ENCODE data around the gene CARMIL3. TPM values are rescaled to one million over a fixed set of nuclear protein-coding genes. Genes with fewer than 3 reads are reported as not detected.

The CARMIL3 gene
- total RNA-seq, 1 donor from 2014 or later = 0.06 TPM

- no peak for DNase-seq (ENCODE audit: extremely low read depth, low read depth, low spot score)
Observed at GRCh38 chr14:24060443-24060842, 8.6 kb downstream of the CARMIL3 start.

DNA sequence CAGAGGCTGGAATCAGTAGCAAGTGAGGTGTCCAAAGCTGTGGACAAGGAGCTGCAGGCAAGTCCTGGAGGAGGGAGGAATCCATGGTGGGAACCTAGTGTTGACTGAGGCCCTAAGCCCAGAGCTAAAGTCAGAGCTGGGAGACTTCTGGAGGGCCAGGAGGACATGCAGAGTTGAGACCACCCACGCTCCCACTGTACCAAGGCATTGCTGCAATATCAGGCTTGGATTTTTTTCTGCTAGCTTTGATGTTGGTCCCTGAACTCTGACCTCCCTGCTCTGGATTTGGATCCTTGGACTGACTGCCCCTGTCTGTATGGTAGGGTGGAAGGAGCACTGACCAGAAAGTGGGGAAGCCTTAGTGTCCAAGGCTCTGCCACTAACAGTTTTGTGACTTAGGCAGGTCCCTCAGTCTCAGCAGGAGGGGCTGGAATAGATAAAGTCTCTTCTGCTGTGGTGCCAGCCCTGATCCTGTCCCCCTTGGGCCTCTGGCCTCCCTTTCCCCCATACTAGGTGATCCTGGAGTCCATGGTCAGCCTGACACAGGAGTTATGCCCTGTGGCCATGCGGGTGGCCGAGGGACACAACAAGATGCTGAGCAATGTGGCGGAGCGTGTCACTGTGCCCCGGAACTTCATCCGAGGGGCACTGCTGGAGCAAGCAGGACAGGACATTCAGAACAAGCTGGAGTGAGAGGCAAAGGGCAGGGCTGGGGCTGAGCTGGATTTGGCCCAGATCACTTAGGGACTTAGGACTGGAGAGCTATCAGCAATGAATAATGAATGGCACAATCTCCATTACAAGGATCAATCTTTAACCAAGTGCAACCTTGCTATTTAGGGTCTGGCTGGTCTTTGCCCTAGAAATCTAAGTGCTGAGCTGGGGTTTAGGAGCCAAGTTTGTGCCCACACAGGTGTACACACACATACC, 9.4 kb downstream of the CARMIL3 start:
- no peak for DNase-seq (ENCODE audit: extremely low read depth, low read depth, low spot score)

- DNase-seq (ENCODE audit: extremely low read depth, low read depth, low spot score) = no peak
Observed at GRCh38 chr14:24062216-24062980, 10.6 kb downstream of the CARMIL3 start.

GRCh38 chr14:24063263-24063836, 11.5 kb downstream of the CARMIL3 start:
- no peak for DNase-seq (ENCODE audit: extremely low read depth, low read depth, low spot score)

DNA sequence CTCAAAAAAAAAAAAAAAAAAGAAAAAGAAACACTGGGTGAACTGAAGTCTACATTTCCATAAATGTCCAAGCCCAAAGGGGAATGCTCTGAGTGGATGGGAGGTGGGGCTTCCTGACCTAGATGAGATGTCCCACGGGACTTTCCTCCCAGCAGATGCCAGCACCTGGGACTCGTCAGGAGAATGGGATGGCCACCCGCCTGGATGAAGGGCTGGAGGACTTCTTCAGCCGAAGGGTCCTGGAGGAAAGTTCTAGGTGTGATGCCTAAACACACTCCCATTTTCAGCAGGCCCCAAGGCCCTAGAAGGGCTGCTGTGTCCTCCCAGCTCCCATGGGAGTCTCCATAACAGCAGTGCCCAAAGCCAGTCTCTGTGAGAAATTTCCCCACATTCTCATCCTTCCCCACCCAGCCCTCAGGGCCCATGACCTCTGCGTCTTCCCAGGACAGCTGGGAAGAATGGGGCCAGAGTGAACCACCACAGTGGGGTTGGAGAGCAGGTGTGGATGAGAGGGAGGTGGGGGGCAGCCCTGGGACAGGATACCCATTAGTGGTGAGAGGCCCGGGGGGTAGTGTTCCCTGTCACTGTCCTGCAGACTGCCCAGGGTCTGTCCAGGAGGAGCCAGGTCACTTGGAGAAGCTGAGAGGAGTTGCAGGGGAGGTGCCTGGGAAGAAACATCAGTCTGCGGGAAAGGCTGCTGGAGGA, 12.4 kb downstream of the CARMIL3 start:
- no peak for DNase-seq (ENCODE audit: extremely low read depth, low read depth, low spot score)

- DNase-seq (ENCODE audit: extremely low read depth, low read depth, low spot score) = no peak
Observed at GRCh38 chr14:24064856-24065255, 13.0 kb downstream of the CARMIL3 start.

DNA sequence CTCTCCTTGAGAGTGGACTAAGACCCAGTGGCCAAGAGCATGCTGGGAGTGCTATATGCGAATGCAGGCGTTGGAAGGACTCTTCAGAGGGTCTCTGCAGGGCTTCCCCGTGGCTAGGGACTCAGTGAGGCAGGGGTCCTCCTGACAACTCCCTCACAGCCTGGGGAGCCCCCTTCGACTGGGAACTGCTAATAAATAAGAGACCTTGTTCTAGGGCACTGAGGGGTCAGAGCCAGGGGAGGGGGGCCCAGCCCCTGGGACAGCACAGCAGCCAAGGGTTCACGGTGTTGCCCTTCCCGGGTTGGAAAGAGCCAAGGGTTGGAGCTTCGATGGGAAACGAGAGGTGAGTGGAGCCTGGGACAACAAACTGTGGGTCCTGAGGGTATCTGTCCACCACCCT, 13.6 kb downstream of the CARMIL3 start:
- DNase-seq (ENCODE audit: extremely low read depth, low read depth, low spot score) = no peak

DNA sequence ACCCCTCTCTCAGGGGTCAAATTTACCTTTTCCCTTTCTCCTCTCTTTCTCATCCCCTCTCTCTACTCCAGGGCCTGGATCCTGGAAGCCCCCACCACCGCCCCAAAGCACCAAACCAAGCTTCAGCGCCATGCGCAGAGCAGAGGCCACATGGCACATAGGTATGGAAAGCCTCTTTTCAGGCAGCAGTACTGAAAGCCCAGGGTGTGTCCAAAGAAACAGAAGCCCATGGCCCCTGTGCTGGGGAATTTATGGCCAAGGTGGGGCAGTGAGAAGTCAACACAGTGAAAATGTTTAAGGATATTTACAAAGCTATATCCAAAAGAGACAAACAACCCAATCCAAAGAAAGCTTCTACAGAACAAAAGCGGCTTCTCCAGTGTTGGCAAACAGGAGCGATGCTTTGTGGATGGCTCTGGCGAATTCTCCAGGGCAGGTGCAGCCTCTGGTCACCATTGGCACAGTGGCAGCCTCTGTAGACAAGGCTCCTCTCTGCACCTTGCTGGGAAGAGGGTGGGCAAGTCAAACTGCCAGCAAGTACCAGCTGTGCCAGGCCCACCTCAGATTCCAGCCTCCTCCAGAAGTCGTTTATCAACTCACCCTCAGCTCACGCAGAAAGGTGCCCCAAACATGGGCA, 14.8 kb downstream of the CARMIL3 start:
- no peak for DNase-seq (ENCODE audit: extremely low read depth, low read depth, low spot score)

- DNase-seq (ENCODE audit: extremely low read depth, low read depth, low spot score) = no peak
Observed at GRCh38 chr14:24067133-24068082, 15.6 kb downstream of the CARMIL3 start.

- DNase-seq (ENCODE audit: extremely low read depth, low read depth, low spot score) = no peak
Observed at GRCh38 chr14:24068711-24069410, 17.1 kb downstream of the CARMIL3 start.

DNA sequence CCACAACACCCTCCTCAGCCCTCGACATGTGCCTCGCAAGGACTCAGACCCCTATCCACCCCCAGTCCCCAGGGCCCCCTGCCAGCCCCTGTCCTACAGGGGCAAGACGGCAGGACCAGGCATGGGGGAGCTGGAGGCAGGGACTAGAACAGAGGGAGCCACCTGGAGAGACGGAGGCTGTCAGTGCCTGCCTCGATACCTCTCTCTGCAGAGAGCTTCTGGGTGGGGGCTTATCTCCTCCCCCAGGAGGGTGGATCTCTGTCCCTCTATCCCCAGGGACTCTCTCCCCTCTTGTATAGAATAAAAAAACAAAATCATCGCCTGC, 17.6 kb downstream of the CARMIL3 start:
- DNase-seq (ENCODE audit: extremely low read depth, low read depth, low spot score) = no peak

- no peak for DNase-seq (ENCODE audit: extremely low read depth, low read depth, low spot score)
Observed at GRCh38 chr14:24070285-24071143, 18.7 kb downstream of the CARMIL3 start.

DNA sequence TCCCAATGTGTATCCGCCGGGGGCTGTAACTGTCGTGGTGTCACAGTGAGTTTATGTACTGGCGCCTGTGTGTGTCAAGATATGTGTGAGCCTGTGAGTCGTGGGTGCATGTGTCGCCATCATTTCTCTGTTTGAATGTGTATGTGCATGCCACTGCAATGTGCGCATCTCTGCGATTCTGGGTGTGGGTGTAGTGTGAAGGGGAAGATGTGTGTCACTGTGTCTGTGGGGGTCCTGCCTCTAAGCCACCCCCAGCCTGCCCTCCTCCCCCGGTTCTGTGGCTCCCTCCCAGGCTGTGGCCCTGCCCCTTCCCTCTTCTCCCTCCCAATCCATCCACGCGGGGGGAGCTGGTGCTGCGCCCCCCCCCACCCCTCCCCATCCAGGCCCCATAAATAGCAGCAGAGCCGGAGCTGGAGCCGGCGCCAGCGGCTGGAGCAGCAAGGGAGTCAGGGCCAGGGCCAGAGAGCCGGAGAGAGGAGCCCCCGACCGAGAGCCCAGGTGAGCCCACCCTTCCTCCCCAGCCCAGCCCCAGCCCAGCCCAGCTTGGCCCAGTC, 19.4 kb downstream of the CARMIL3 start, which contains the start of gene CPNE6:
CPNE6 (plus strand) TSS at position 419 of the 554 bp plus-strand sequence. CDS start 1,375 bp downstream, outside the sequence.
- DNase-seq (ENCODE audit: extremely low read depth, low read depth, low spot score) = no peak

- DNase-seq (ENCODE audit: extremely low read depth, low read depth, low spot score) = no peak
Observed at GRCh38 chr14:24071836-24072430, 20.1 kb downstream of the CARMIL3 start.

GRCh38 chr14:24072436-24072835, 20.6 kb downstream of the CARMIL3 start:
- no peak for DNase-seq (ENCODE audit: extremely low read depth, low read depth, low spot score)

DNA sequence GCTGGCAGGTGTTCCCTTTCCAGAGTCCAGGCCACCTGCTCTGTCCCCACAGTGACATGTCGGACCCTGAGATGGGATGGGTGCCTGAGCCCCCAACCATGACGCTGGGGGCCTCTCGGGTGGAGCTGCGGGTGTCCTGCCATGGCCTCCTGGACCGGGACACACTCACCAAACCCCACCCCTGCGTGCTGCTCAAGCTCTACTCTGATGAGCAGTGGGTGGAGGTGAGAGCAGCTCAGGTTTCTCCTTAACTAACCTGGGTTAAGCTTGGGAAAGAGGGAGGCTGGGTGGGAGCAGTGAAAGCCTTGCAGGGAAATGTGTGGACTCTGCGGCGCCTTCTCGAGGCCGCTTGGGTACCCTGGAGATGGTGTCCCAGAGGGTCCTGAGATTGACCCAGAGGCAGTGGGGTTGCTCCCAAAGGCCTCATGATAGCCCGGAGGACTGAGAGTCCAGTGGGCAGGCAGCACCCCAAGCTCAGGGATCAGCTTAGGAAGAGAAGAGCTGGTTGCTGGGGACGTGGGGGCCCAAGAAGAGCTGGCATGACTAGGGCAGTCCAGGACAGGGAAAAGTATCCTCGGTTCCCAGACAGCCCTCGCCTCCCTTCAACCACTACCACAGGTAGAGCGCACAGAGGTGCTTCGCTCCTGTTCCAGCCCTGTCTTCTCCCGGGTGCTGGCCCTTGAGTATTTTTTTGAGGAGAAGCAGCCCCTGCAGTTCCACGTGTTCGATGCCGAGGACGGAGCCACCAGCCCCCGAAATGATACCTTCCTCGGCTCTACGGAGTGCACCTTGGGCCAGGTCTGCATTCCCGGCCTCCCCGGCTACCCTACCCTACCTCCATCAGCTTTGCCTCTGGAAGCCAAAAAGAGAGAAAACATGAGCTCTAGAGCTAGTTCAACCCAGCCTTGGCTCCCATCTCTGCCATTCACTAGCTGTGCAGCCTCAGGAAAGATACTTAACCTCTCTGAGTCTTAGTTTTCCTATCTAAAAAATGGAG, 21.4 kb downstream of the CARMIL3 start:
- DNase-seq (ENCODE audit: extremely low read depth, low read depth, low spot score) = no peak

Data from glomerular endothelial cell (primary cell).